ENCODE data around the gene PER1.
A peak's percentile ranks its signal among the peaks of the same experiment; 100 is the strongest.
"Not testable (repeated sequence)": the region's sequence is repeated elsewhere in the genome, so short reads cannot be mapped to it uniquely, and the experiment has no call there.

The PER1 gene

DNA sequence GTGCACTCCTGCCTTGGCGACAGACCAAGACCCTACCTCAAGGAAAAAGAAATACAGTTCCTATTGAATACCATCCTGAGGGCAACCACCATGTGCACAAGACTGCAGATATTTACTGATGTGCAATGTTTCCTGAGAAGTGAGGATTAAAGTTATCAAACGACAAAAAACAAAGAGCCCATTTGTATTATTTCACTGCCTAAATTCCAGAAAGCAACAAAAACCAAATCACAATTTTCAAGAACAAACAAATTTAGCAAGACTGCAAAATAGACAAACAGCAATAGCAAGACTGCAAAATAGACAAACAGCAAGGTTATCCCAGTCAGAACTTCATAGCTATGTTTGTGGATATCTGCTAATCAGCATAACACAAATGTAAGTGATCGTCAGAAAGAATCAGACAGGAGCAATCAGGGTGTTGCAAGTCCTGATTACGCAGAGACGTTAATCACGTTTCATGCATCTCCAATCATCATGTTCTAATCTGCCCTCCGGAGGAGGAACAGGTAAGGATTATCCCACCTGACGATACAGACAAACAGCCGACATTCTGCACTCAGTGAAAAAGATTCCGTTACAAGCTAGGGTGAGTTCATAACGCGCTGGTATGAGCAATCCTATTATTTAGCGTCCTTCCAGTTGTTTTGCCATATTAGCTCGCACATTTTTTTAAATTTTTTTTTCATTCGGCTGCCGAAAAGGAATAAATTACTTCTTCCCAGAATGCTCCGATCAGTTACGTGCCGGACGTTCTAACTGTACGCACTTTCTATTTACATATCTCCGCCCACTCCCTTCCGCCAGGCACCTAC lies 21.1 kb upstream of the PER1 start:
- peak; percentile 96 to 97 for DNase-seq (ENCODE audit: low read depth in 2 of 2)

DNA sequence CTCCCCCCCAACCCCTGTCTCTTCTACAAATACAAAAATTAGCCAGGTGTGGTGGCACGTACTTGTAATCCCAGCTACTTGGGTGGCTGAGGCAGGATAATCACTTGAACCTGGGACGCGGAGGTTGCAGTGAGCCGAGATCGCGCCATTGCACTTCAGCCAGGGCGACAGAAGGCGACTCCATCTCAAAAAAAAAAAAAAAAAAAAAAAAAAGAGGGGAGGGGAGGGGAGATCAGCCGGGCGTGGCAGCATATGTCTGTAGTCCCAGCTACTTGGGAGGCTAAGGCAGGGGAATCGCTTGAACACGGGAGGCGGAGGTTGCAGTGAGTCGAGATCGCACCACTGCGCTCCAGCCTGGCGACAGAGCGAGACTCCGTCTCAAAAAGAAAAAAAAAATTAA lies 18.0 kb upstream of the PER1 start:
- not testable (repeated sequence) for DNase-seq (ENCODE audit: low read depth in 2 of 2)

DNA sequence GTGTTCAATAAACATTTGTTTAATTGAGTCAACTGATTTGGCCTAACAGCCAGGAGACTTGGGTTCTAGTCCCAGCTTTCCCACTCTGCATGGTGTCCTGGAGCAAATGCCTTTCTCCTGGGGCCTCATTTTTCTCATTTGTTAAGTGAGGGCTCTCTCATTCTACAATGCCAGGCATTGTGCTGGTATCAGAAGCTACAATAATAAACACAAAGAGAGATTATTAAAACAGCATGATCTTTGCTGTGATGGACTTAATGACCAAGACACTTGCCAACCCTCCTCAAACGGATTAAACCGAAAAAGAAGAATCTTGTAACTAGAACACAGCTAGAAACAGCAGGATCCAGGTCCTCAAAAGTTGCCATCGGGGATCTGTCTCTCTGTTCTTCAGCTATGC lies 15.3 kb upstream of the PER1 start:
- no peak for DNase-seq (ENCODE audit: low read depth in 2 of 2)

DNA sequence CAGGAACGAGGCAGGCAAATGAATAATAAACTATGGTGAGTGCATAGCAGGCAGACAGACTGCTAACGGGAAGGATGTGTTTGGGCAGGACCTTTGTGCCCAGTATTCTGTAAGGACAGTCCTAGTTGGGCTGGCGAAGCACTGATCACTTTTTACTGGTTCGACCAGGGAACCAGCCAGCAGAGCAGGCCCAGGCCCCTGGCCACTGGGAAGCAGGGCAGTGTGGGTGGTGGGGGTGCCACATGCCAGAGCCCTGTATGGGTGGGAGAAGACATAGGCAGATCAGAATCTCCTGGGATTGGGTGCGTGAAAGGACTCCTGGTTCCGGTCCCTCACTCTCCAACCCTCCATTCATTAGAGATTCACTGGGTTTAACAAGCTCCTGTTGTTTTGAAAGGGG lies 14.5 kb upstream of the PER1 start:
- no peak for DNase-seq (ENCODE audit: low read depth in 2 of 2)

DNA sequence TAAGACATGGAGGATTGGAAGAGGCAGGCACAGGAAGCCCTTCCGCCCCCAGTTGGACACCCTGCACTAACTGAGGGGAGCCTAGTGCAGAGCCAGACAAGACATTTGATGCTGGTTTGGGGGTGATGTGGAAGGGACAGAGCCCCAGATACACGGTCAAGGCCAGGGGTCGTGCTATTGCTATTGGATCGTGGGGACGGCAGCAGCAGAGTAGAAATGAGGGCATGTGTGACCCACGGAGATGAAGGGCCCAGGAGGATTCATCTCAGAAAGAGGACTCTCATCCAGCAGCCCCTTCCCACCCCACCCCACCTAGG lies 12.6 kb upstream of the PER1 start:
- DNase-seq (ENCODE audit: low read depth in 2 of 2): no peak

DNA sequence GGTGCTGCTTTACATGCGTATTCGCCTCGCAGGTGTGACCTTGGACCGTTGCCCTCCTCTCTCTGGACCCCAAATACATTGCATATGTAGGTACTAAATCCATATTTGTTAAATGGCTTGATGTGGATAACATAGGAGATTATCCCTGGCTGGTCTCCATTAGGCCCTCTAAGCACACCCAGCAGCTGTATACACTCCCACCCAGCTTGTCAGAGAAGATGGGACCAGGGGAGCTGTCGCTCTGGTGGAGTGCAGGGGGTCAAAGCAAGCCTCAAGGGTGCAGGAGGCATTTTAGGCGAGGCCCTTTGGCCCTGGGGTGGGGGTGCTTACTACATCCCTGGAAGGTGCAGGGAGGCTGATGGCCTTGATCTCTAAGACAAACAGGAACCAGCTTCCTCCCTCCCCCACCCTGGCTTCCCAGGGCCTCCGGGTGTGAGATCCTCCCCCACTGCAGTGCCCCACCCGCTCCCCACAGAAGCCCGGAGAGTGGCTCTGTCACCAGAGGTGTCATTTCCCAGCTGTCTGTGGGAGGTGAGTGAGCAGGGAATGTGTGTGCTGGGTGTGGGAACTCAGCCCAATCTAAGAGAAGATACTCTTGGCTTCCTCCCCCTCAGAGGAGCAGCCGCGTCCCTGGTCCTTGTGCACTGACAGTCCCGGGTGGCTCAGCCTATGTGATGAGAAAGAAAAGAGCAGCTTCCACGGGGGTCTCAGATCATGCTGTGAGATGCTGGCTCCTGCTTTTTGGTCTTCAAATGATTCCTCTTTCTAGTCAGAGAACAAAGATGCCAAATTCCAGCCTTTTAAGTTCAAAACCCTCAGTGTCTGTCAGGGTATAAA lies 12.0 kb upstream of the PER1 start:
- DNase-seq (ENCODE audit: low read depth in 2 of 2): no peak

DNA sequence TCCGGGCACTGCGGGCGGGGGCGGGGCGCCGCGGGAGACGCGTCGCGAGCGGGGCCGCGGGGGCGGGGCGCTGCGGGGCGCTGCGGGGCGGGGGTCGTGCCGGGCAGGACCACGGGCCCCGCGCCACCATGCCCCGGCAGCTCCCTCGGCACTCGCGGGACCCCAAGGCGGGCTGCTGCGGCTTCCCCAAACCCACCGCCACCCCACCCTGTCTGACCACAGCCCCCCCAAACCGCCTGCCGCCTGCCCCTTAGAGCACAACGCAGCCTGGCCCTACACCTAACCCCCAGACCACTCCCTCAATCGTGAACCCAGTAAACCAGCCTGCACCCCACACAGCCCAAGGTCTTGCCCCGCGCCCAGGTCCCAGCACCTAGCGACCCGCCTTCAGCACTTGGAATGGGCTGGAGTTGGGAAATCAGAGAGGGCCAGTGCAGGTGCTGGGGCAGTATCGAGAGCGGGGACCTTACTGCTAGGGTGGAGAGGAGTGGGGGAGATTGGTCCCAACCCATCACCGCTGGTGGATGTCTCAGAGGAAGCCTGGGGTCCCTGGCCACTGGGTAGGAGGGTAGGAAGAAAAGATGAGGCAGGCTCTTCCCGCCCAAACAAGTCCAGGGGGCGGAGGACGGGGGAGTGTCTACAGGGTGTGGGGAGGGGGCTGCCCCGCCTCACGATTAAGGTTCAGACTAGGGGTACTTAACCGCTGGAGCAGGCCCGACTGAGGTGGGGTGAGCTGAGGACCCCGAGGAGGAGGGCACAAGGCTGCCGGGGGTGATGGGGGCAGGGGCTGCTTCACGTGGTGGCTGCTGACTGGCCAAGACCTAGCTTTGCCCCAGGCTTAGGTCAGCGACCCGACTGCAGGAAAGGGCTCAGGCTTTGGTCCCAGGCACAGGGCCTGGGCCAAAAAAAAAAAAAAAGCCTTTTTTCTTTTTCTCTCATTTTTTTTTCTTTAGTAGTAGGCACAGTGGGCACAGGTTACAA lies 11.1 kb upstream of the PER1 start:
- no peak for DNase-seq (ENCODE audit: low read depth in 2 of 2)

DNA sequence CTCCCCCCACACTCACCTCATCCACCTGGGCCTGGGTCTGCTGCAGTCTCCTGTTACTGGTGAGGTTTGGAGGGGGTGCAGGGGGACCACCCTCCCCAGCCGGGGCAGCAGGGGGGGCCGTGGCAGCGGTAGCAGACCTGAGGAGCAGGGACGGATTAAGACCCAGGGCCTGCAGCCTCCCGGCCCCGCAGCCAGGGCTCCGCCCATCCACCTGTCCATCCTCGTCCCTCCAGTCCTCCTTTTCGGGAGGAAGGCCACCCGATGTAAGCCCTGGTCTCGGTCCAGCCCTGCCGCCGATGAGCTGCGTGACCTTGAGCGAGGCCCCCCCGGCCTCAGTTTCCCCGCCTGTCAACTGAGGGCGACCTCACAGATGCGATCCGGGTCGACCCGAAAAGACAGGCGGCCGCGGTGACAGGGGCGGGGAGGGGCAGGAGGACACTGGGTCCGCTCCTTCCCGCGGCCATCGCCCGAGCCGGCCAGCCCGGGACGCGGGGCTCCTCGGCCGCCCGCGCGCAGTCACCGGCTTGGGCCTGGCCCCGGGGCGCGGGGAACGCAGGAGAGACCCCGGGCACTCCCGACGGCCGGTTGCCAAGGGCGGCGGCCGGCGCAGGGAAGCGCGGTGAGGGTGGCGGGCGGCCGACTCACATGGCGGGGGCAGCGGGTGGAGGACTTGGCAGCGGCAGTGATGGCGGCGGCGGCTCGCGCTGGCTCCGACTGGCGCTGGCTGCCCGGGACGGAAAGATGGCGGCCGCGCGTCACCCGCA lies 10.2 kb upstream of the PER1 start, which contains the start of gene VAMP2:
Gene VAMP2, minus strand, starts transcription at position 716 of the 764 bp plus-strand sequence. Its CDS starts 69 bp downstream, at position 647.
- no peak for DNase-seq (ENCODE audit: low read depth in 2 of 2)

DNA sequence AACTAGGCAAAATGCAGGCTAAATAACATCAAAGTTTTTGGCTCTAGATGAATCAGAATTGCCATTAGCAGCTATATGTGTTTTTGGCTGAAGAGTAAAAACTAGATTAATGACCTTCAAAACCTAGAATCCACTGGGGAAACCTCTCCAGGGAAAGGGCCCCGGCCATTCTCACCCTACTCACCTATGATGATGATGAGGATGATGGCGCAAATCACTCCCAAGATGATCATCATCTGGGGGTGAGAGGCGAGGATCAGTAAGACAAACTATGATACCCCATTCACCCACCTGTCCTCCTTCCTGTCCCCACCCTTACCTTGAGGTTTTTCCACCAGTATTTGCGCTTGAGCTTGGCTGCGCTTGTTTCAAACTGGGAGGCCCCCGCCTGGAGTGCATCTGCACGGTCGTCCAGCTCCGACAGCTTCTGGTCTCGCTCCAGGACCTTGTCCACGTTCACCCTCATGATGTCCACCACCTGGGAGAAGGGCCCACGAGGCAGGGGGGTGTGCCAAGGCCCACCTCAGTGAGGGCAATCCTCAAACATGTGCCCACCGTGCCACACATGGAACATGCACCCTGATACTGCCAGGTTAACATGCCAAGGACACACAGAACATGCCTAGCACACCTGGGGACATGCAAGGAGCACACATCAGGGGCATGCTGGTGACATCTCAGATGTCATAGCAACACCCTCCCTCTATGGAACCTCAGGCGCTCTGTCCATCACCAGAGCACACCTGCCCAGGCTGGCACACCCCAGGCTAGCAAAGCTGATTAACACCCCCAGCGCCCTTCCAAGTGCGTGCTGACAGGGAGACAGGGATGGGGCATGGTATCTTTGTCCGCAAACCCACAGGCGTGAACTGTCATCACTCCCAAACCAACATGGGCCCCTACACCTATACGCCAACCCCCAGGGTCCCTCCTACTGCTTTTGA lies 9.4 kb upstream of the PER1 start:
- DNase-seq (ENCODE audit: low read depth in 2 of 2): no peak

DNA sequence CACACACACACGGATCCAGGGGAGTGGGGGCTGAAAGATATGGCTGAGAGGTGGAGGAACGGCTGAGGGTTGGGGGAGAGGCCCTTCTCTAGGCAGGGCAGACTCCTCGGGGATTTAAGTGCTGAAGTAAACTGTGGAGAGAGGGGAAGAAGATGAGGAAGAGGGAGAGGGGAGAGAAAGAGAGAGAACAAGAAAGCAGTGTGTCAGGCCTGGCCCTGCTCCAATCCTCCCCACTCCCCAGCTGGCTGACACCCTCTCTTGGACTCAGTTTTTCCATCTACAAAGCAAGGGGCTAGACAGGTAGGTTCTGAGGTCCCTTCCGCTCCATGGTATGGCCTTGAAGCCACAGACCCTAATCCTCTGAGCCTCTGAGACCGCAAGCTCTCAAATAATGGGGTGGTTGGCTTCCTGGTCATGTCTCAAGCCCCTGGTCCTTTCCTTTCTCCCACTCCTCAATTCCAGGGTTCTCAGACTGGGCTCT lies 8.6 kb upstream of the PER1 start:
- no peak for DNase-seq (ENCODE audit: low read depth in 2 of 2)

DNA sequence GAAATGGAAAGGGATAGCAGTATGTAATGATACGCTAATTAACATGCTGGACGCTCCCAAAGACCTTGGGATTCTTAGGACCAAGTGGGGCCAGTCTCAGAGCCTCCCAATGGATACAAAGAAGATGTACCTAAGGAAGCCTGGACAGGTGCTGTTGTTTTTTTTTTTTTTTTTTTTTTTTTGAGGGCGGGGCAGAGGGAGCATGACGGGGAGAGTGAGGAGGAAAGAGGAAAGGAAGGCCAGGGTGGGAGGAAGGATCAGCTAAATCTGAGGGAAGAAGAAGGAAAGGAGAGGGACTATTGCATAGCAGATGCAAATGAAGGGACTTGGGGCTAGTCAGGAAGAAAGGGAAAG lies 8.0 kb upstream of the PER1 start:
- no peak for DNase-seq (ENCODE audit: low read depth in 2 of 2)

DNA sequence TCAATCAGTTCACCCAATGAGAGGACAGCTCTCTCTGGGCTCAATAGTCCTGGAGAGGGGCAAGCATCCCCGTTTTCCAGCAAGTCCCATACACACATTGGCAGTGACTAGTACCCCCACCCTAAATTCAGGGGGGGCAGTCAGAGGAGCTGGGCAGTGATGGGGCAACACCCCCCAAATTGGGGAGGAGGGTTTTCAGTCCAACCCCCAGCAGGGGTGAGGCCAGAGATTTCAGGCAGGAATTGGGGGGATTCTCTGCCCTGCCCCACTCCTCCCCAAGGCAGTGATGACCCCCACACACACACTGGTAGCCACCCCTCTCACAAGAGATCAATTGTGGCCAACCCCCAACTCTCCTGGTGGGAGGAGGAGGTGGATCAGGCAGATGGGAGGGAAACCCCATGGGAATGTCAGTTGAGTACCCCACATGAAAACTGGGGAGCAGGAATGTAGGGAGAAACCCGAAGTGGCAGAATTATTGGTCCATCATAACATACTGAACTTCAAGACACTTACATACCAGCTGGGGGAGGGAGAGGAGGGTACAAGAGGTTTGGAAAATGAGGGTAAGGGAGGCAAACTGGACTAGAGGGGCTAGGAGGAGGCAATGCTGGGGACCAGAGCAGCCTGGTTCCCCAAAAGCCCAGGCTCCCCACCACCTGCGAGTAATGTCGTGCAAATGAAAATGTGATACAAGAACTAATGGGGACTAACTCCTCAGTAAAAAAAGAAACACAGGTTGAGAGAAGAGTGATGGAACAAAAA lies 7.4 kb upstream of the PER1 start:
- no peak for DNase-seq (ENCODE audit: low read depth in 2 of 2)

DNA sequence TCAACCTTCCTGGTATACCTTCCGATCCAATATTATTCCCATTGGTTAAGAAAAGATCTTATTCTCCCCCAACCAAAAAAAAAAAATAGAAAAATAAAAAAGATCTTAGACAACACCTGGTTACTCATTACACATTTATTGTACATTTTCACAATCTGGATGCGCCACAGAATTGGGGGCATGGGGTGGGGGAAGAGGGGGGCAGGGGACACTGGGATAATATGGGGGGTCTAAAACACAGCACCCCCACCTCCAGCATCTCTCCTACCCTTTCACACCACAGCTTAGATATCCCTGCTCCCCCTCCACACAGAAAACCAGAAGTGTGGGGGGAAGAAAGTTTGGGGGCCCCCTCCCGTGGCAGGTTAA lies 6.8 kb upstream of the PER1 start:
- no peak for DNase-seq (ENCODE audit: low read depth in 2 of 2)

DNA sequence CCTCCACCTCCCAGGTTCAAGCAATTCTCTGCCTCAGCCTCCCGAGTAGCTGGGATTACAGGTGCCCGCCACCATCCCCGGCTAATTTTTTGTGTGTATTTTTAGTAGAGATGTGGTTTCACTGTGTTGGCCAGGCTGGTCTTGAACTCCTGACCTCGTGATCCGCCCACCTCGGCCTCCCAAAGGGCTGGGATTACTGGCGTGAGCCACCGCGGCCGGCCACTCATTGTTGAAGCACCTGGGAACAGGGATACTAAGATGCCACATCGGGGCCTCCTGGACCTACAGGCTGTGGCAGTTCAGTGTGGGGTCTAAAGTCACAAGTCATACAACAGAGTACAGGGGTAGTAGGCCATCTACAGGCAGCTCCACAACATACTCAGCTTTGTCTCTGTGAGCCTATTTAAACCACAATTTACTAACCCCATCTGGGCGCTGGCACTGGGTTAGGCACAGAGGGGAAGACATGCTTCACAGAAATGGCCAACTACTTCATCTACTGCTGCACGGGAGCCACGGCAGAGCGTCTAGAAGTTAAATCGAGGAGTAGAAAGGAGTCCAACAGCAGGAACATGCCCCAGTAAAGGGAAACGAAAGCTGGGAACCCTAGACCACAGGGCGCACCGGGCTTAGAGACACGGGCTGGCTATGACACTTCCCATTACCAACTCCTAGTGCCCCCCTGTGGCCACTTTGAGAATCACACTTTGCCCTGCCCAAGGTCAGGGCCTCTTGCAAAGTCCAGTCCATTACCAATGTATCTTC lies 6.2 kb upstream of the PER1 start:
- DNase-seq (ENCODE audit: low read depth in 2 of 2): peak; percentile 30 to 35

DNA sequence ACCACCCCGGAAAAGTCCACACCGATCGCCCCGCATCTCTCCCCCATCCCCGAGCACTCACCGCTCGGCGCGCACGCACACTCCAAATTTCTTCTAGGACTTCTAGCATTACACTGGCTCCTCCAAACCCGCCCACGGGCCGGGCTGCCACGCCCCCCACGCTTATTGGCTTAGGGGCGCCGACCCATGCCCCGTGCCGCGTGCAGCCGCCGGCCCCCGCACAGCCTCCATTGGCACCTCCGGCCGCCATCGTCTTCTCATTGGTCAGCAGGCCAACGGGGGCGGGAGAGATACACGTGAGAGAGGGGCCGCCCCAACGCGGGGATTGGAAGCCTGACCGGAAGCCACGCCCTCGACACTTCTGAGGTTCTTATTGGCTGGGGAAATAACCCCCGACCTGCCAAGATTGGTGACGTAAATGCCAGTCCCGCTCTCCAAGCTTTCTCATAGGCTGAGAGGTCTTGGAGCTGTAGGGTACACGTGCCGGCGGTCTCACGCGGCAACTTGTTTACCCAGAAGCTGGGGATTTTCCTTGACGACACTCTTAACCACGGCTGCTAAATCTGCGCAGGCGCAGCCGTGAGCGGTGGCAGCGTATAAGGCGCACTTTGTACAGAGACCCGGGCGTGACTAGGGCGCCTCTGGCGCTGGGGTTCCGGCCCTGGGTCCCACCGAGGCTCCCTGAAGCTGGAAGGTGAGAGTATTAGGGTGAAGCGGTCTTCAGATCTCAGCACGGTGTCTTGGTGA lies 4.2 kb upstream of the PER1 start:
- peak; percentile 100 for DNase-seq (ENCODE audit: low read depth in 2 of 2)

DNA sequence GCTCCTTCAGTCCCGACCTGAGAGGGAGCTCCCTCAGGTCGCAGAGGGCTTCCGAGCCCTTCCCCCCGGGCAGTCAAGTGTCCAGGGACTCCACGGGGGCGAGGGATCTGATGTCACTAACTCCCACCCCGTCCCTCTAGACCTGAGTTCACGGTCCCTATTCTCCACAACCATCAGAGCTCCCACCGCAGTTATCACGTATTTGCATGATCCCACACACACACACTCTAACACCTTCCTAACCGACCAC lies 3.7 kb upstream of the PER1 start:
- no peak for DNase-seq (ENCODE audit: low read depth in 2 of 2)

DNA sequence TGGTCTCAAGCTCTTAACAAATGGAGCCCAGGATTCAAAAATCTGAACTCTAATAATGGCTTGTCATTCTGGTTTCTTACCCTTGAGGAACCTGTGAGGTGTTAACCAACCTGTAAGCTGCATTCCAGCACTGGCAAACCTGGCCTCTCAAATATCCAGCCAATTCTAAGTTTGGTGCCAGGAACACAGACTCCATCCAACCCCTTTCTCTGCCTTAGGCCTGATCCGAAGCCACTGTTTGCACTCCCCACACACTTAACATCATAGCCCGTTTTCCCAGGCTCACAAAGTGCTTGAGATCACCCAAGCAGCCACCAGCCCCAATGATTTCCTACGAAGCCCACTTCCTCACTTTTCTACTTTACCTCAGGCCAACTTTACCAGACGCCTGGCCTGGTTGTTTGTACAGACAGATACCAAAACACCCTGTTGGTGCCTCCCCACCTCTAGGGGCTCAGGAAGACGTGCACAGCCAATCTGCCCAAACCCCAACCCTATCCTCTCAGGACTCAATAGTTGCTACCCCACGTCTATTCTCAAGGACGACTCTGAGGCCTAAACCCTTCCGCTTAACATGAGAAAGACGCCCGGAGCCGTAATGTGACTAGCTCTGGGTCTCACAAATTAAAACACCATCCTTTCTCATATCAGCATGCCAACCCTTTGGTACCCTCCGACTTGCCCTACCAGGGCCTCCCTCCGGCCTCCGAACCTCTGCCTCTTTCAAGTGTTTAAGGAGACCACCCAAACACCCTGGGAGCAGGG lies 3.2 kb upstream of the PER1 start:
- DNase-seq (ENCODE audit: low read depth in 2 of 2): no peak

Data from fibroblast of skin of left biceps (primary cell).